HG03342 (cell line): ENCODE measurements around the gene MEIS3.
"Not testable (repeated sequence)": the region's sequence is repeated elsewhere in the genome, so short reads cannot be mapped to it uniquely, and the experiment has no call there.

Experiments
- ATAC-seq: cut with Tn5 transposase; IDR thresholded peaks from one replicate; pipeline ENCODE4 v1.9.1; 2021; ENCODE audit warnings: mild to moderate bottlenecking, moderate library complexity; ENCODE audit not compliant: unreplicated experiment

Gene MEIS3

GRCh38 chr19:47388721-47389120 is 30.6 kb downstream of the MEIS3 start:
- ATAC-seq, result not testable (repeated sequence)

- ATAC-seq, result not testable (repeated sequence)
These were observed 31.7 kb downstream of the MEIS3 start for GRCh38 chr19:47387623-47388022.

GRCh38 chr19:47386582-47386981 is 32.7 kb downstream of the MEIS3 start:
- not testable (repeated sequence) for ATAC-seq

DNA sequence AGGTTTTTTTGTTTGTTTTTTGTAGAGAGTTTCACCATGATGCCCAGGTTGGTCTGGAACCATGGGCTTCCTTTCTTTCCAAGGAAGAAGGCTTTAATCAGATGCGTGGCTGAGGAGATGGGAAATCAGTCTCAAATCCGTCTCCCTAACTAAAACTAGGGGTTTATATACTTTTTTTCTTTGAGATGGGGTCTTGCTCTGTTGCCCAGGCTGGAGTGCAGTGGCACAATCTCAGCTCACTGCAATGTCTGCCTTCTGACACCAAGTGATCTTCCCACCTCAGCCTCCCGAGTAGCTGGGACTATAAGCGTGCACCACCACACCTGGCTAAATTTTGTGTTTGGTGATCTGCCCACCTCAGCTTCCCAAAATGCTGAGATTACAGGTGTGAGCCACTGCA is 34.8 kb downstream of the MEIS3 start:
- ATAC-seq, result not testable (repeated sequence)

GRCh38 chr19:47383890-47384289 is 35.4 kb downstream of the MEIS3 start:
- not testable (repeated sequence) for ATAC-seq

- no peak for ATAC-seq
These were observed 37.6 kb downstream of the MEIS3 start for GRCh38 chr19:47381653-47382279.

DNA sequence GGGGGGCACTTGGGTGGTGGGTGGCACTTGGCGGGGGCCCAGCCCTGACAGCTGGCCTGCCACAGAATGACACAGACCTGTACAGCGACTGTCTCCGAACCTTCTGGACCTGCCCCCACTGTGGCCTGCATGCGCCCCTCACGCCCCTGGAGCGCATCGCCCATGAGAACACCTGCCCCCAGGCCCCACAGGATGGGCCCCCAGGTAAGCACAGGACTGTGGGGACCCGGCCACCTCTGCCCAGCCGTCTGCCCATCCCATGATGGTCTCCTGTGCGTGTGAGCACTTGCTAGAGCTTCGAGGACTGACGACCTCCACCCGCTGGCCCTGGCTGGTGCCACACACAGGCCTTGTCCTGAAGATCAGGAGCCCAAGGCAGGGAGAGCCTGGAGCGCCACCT is 38.2 kb downstream of the MEIS3 start:
- no peak for ATAC-seq

DNA sequence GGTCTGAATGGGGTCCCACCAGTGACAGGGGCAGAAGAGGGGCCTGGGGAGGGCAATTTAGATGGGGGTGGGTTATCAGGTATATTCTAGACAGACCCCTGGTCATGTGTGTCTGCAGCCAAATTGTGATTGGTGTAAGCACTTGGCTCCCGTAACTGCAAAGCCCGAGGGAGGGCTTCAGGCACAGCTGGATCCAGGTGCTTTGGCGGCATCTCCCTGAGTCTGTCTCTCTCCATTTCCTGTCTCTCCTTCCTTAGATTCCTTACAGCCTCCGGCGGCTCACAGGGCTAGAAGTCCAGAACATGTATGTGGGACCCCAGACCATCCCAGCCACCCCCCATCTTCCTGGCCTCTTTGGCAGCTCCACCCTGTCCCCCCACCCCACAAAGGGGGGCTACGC is 38.8 kb downstream of the MEIS3 start:
- no peak for ATAC-seq

- ATAC-seq, result no peak
These were observed 39.9 kb downstream of the MEIS3 start for GRCh38 chr19:47379381-47379938.

- no peak for ATAC-seq
These were observed 41.1 kb downstream of the MEIS3 start for GRCh38 chr19:47378246-47378645.

GRCh38 chr19:47377801-47378200 is 41.5 kb downstream of the MEIS3 start:
- ATAC-seq, result no peak

DNA sequence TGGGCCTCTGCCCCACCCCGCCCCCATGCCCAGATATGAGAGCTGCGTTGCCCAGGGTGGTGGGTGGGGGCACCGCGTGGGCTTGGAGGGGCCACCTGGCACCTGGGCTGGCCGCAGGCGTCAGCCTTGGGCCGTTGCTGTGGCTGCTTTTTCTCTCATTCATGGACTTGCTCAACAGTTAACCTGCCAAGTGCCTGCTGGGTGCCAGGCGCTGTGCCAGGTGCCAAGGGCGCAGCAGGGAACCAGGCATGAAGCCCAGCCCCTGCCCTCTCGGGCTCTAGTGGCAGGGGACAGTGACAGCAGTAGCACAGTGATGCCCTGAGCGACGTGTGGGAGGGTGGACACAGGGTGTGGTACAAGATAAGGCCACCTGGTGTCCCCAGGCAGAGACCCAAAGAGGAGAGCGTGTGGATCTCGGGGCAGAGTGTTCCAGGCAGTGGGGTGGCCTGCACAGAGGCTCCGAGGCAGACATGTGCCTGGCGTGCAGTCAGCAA is 42.1 kb downstream of the MEIS3 start:
- no peak for ATAC-seq

- no peak for ATAC-seq
These were observed 42.7 kb downstream of the MEIS3 start for GRCh38 chr19:47376589-47377144.

- no peak for ATAC-seq
These were observed 43.4 kb downstream of the MEIS3 start for GRCh38 chr19:47375694-47376588.

DNA sequence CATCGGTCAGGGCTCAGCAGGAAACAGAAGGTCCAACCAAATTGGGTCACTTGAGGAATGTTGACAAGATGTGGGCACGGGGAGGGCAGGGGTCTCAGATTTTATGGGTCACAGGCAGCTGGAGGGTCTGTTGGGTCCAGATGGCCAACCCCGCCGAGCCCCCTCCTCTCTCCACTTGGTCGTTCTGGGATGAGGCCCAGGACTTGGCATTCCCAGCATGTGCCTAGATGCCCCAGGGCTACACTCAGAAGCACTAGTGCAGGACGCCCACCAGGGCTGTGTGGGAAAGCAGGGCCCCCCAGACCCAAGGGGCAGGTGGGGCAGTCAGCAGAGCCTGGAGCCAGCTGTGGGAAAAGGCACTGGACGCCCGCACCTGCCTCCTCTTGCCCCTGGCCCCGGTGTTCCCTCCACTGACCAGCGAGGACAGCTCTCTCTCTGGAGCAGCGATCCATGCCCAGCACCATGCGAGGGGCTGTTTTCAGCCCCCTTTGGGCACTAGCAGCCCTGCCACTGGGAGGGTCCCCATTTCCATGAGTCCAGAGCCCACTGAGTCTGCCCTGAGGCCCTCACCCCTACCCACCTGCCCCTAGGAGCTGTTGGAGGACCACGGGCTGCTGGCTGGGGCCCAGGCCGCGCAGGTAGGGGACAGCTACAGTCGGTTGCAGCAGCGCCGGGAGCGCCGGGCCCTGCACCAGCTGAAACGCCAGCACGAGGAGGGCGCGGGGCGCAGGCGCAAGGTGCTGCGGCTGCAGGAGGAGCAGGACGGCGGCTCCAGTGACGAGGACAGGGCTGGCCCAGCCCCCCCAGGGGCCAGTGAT is 44.2 kb downstream of the MEIS3 start:
- no peak for ATAC-seq

DNA sequence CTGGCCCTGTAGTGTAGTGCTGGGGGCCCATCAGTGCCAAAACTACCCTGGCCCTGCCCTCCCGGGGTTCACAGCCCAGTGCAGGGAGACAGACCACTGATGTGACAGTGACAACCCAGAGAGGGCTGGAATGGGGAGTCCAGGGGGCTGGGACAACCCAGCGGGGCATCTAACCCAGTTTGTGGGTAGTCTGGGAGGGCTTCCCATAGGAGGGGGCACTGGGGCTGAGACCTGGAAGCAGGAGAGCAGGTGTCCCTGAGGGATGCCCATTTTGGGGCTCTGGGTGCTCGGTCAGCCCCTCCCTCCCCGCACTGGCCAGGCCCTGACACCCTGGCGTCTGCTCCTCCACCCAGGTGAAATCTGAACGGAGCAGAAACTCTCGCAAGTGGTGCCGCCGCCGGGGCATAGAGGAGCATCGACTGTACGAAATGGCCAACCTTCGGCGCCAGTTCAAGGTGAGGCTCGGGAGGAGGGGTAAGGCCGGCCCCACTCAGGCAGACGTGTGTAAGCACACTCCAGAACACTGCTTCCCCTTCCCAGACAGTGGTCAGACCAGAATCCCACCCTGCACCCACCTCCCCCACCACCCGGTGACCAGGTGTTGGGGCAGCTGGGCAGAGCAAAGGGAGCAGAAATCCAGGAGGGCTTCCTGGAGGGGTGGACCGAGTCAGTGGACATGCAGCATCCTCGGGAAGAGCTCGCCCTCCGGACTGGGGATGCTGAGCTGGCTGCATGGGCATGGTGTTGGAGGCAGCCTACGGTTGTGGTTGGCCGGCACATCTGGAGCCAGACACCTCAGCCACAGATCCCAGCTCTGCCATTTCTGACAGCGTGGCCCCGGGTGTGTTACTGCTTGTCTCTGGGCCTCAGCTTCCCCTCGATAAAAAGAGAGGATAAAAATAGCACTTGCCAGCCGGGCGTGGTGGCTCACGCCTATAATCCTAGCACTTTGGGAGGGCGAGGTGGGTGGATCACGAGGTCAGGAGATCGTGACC is 45.8 kb downstream of the MEIS3 start:
- no peak for ATAC-seq

- ATAC-seq, result no peak
These were observed 46.7 kb downstream of the MEIS3 start for GRCh38 chr19:47372603-47373002.

DNA sequence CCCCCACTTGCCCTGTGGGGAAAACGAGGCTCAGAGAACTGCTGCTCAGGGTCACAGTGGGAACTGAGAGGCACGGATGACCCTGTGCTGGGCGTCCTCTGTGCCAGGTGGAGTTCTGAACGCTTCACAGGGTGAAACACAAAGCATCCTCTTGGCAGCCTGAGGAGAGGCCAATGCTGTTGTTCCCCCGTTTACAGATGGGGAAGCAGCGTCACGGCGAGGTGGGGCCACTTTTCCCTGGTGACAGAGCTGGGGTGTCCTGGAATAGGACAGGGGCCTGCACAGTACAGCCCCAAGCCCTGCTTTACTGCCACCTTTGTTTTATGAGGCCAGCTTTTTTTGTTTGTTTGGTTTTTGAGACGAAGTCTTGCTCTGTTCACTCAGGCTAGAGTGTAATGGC is 48.1 kb downstream of the MEIS3 start:
- ATAC-seq, result no peak

DNA sequence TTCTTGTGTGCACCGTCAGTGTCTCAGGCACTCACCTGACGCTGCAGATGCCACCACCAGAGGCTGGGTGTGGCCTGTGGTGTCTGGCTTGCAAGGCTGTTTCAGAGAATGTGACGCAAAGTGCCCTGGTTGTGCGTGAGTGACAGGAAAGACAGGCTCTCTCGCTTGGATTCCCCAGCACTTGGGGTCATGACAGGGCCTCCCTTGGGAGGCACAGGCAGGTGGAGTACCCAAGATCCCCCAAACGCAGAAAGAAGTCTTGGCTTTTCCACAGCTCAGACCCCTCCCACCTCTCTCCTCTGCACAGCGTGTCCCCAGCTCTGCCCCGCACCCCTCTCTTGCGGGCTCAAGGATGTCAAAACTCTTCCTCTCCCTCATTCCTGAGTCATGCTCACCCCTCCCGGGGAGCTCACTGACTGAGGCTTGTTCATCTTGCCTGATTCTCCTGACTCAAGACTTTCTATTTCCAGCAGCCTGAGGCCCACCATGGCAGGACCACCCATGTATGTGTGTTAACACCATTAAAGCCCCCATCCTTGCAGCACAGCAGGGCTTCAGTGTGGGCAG is 49.2 kb downstream of the MEIS3 start:
- ATAC-seq, result no peak
